ENCODE data around the gene SEMG2. TPM values are rescaled to one million over a fixed set of nuclear protein-coding genes. Genes with fewer than 3 reads are reported as not detected.

The SEMG2 gene, protein sequence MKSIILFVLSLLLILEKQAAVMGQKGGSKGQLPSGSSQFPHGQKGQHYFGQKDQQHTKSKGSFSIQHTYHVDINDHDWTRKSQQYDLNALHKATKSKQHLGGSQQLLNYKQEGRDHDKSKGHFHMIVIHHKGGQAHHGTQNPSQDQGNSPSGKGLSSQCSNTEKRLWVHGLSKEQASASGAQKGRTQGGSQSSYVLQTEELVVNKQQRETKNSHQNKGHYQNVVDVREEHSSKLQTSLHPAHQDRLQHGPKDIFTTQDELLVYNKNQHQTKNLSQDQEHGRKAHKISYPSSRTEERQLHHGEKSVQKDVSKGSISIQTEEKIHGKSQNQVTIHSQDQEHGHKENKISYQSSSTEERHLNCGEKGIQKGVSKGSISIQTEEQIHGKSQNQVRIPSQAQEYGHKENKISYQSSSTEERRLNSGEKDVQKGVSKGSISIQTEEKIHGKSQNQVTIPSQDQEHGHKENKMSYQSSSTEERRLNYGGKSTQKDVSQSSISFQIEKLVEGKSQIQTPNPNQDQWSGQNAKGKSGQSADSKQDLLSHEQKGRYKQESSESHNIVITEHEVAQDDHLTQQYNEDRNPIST
- total RNA-seq, result not detected

DNA sequence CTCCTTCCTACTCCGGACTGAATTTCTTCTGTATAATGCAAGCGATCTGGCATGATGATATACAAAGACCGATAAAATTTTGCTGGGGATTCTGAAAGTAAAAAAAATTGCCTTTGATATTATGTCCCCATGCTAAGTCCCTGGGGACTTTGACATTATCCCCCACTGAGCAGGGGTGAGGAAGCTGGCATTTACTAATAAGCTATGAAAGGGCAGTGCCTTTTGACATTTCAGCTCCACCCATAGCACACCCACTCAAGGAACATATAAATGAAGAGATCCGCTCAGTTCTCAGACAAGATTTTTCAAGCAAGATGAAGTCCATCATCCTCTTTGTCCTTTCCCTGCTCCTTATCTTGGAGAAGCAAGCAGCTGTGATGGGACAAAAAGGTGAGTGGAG is at the start of gene SEMG2:
Gene SEMG2 (plus strand): TSS at position 298 of the 400 bp plus-strand sequence. CDS start 17 bp downstream, at position 315.
- POLR2A ChIA-PET, result no interaction called here
- Mint-ChIP-seq H3K4me1 (no peaks in the 10 kb centered on the region), H3K36me3 (ENCODE audit: low read depth) (no peaks in the 10 kb centered on the region), H3K27me3 (peaks cover 47% of the 10 kb centered on the region), H3K9me3 (no peaks in the 10 kb centered on the region), H3K4me3 (no peak within 1 kb of the TSS), H3K27ac (no peak within 1 kb of the TSS)
- CTCF ChIA-PET, result interaction anchor here (0.6 kb wide), 1 partner anchor 714 kb away, joined by 4 read pairs; no protein-coding TSS in a partner anchor
- no peak for DNase-seq

DNA sequence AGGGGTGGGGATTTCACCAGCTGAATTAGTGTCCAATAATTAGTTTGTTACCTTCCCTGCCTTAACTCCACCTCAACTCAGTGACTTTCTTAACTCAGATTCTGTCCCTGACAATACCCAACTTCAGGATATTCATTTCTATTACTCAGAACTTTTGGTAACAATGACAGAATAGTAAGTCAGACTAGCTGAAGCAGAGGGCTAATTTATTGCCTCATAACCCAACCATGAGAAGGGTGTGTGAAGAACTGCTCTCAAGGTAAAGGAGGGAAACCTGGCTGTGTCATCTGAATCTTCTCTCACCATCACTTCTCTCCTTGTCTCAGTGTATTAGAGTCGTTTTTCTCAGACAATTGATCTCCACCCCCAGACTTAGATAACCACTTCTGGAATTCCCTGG is 47.7 kb upstream of the SEMG2 start:
- Mint-ChIP-seq H3K36me3 (ENCODE audit: low read depth) (no peaks in the 10 kb centered on the region), H3K27me3 (peaks cover 18% of the 10 kb centered on the region), H3K9me3 (no peaks in the 10 kb centered on the region), H3K4me3 (no peak overlapping the region), H3K27ac (no peak overlapping the region), H3K4me1 (no peaks in the 10 kb centered on the region)
- DNase-seq, result no peak
- ChIA-PET POLR2A (no interaction called here), CTCF (no interaction called here)

DNA sequence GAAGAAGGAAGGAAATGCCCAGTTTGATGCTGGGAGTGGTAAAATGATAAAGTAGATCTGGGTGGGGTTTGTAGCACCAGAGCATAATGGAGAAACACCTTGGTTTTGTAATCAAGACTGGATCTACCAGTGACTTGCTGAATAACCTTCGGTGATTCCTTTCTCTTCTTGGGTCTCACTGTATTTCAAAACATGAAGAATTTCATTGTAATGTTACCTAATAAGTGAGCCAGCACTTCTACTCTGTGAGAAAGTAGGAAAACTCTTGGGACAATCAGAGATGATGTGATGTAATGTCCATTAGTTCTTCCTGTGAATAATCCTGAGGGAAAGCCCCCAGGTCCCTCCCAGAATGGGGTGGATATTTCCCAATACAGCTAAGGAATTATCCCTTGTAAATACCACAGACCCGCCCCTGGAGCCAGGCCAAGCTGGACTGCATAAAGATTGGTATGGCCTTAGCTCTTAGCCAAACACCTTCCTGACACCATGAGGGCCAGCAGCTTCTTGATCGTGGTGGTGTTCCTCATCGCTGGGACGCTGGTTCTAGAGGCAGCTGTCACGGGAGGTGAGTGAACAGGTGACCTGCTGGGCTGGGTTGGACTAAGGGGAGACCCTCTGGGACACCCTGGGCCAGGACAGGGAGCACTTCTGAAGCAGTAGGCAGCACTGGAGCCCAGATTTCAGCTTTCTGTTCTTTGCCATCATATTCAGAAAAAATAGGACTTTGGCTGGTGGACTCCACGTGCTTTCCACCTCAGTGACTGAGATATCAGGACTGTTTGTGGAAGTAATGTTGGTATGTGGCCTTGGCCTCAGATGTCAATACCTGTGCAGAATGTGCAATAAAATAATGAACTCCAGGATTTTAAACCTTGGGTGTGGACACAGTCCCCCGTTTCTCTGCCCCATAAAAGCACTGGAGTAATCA is 46.5 kb upstream of the SEMG2 start, which contains the start of gene PI3:
Gene PI3 (plus strand): TSS at position 469 of the 931 bp plus-strand sequence. CDS start 21 bp downstream, at position 490.
- peaks cover 3% of the 10 kb centered on the region for H3K4me1 Mint-ChIP-seq
- DNase-seq, result no peak
- ChIA-PET POLR2A (no interaction called here), CTCF (no interaction called here)
- no peak within 1 kb of the TSS for H3K4me3 Mint-ChIP-seq
- no peak within 1 kb of the TSS for H3K27ac Mint-ChIP-seq
- H3K36me3 Mint-ChIP-seq (ENCODE audit: low read depth), result no peaks in the 10 kb centered on the region
- peaks cover 15% of the 10 kb centered on the region for H3K27me3 Mint-ChIP-seq
- H3K9me3 Mint-ChIP-seq, result no peaks in the 10 kb centered on the region

DNA sequence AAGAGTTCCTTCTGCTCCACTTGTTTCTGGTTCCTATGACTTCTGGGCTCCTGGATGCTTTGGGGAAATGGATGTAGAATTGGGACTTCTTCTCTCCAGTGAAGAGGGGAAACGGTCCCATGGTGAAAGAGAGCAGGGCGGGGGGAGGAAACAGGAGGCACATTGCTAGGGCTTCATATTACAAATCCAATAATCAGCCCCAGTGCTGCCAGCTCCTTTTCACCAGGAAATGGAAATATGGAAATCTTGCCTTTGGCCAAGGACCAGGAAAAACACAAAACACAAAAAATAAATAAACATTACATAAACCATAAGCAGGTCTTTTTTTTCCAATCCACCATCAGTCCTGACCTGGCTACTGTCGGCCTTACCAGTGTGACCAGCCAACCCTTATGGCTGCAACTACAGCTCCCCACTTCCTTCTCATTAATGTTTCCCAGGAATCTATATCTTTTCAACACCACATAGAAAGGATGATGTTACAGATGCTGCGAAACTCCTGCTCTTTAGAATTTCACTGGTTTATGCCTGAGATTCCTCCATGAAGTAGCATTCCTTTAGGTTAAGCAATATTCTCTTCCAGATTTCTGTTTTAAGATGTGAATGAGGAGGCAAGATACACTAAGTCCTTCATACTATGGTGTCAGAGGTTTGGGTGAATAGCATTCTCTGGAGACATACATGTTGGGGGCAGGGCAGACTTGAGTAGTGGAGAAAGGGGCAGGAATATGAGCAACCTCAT is 44.5 kb upstream of the SEMG2 start:
- peaks cover 8% of the 10 kb centered on the region for H3K27me3 Mint-ChIP-seq
- POLR2A ChIA-PET, result no interaction called here
- no peak overlapping the region for H3K27ac Mint-ChIP-seq
- no peak for DNase-seq
- H3K36me3 Mint-ChIP-seq (ENCODE audit: low read depth), result no peaks in the 10 kb centered on the region
- H3K4me1 Mint-ChIP-seq, result peaks cover 8% of the 10 kb centered on the region
- no peaks in the 10 kb centered on the region for H3K9me3 Mint-ChIP-seq
- CTCF ChIA-PET, result no interaction called here
- no peak overlapping the region for H3K4me3 Mint-ChIP-seq

DNA sequence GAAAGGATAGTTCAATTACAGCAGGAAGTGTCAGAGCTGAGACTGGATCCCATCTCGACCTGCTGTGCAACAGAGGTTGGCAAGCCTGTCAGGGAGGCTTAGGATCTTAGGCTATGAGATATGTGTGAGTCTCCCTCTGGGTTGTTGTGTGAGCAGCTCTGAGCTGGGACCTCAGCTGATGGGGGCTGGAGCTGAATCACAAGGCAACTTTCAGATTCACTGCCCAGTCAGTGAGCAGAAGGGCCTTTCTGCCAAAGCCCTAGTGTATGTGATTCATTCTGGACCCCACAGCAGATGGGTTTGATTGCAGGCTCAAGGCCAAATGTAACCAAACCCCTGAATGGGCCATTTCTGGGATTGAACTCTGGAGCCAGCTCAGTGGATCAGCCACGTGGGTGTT is 42.0 kb upstream of the SEMG2 start:
- H3K27me3 Mint-ChIP-seq, result peaks cover 6% of the 10 kb centered on the region
- CTCF ChIA-PET, result no interaction called here

DNA sequence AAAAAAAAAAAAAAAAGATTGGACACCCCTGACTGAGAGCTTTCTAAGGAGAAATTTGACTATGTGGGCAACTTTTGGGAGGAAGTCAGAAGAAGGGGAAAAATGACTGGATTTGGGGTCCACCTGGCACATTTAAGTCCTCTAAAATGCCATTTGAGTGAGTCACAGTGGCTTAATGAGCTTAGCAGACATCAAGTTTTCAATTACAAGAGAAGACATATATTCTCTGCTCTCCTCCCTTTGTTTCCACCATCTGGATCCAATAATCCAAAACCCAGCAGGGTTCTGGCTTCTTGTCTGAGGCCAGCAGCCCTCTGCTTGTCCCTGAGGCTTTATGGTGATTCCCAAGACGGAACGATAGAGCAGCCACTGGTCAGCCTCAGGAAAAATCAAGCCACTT is 39.5 kb upstream of the SEMG2 start:
- H3K27me3 Mint-ChIP-seq, result peaks cover 10% of the 10 kb centered on the region
- no peak overlapping the region for H3K27ac Mint-ChIP-seq
- no peaks in the 10 kb centered on the region for H3K9me3 Mint-ChIP-seq
- DNase-seq, result no peak
- peaks cover 8% of the 10 kb centered on the region for H3K4me1 Mint-ChIP-seq
- H3K36me3 Mint-ChIP-seq (ENCODE audit: low read depth), result no peaks in the 10 kb centered on the region
- ChIA-PET CTCF (interaction anchor here (0.7 kb wide), 1 partner anchor 64 kb away, joined by 5 read pairs; no protein-coding TSS in a partner anchor), POLR2A (no interaction called here)
- H3K4me3 Mint-ChIP-seq, result no peak overlapping the region

More for the DNA sequence above, 42.0 kb upstream of the SEMG2 start:
- POLR2A ChIA-PET, result no interaction called here
- Mint-ChIP-seq H3K36me3 (ENCODE audit: low read depth) (no peaks in the 10 kb centered on the region), H3K4me1 (peaks cover 8% of the 10 kb centered on the region), H3K9me3 (no peaks in the 10 kb centered on the region), H3K27ac (no peak overlapping the region), H3K4me3 (no peak overlapping the region)
- no peak for DNase-seq

DNA sequence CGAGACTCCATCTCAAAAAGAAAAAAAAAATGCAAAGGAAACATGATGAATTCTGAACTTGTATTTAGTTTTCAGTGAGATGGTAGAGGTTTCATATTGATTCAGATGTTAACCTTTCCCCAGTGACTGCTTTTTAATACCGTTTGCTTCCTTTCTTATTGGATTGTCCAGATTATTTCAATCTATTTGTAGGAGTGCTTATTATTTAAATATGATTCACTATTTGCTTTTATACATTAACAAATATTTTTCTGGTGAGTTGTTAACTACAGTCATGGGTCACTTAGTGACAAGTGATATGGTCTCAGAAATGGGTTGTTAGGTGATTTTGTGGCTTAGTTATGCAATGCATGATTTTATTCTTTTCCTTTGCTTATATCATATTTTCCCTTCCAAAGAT is 38.1 kb upstream of the SEMG2 start:
- Mint-ChIP-seq H3K36me3 (ENCODE audit: low read depth) (no peaks in the 10 kb centered on the region), H3K27ac (no peak overlapping the region), H3K4me3 (no peak overlapping the region), H3K27me3 (peaks cover 9% of the 10 kb centered on the region), H3K9me3 (no peaks in the 10 kb centered on the region), H3K4me1 (peaks cover 8% of the 10 kb centered on the region)
- ChIA-PET POLR2A (no interaction called here), CTCF (no interaction called here)
- DNase-seq, result no peak

DNA sequence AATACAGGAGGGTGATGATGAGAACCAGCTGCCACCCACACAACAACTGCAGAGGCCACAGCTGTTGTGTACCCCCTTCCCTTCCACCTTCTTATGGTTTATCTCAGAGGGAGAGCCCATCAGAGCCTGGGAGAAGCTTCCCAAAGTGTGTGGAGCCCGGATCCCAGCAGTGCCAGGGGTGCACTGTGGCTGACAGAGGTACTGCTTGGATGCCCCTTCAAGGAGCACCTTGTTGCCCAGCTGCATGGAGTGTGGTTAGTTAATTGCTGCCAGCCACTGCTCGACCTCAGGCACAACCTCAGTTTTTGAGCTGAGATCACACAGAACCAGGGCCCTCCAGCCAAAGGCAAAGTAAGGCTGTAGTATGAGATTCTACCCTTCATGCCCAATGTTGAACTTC is 33.5 kb upstream of the SEMG2 start:
- POLR2A ChIA-PET, result no interaction called here
- Mint-ChIP-seq H3K27ac (no peak overlapping the region), H3K9me3 (no peaks in the 10 kb centered on the region), H3K36me3 (ENCODE audit: low read depth) (no peaks in the 10 kb centered on the region), H3K4me3 (no peak overlapping the region), H3K27me3 (peaks cover 17% of the 10 kb centered on the region), H3K4me1 (no peaks in the 10 kb centered on the region)
- no peak for DNase-seq
- CTCF ChIA-PET, result no interaction called here

DNA sequence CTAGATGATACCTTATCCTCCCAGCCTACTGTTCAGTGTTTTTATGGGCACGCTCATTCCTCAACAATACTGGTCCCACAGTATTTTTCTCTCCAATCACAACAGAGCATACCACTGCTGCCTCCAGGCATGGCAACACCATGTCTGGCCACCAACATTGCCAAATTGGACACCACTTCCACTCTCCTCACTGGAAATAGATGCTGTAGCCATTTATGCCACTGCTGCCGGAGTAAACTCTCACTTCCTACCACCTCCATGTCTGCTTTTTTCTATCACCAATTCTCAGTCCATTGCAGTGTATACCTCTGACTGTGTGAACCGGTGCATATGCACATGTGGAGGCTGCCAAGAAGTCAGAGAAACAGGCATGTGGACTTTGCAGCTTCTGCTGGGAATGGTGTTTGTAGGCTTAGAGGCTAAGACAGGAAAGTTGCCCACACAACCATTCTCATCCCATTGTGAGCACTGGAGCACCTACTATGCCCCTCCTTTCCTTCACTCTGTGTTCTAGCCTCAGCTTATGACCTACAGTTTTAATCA is 32.0 kb upstream of the SEMG2 start:
- no peak for DNase-seq
- POLR2A ChIA-PET, result no interaction called here
- CTCF ChIA-PET, result no interaction called here
- Mint-ChIP-seq H3K4me3 (no peak overlapping the region), H3K36me3 (ENCODE audit: low read depth) (no peaks in the 10 kb centered on the region), H3K9me3 (no peaks in the 10 kb centered on the region), H3K27ac (no peak overlapping the region), H3K27me3 (peaks cover 23% of the 10 kb centered on the region), H3K4me1 (no peaks in the 10 kb centered on the region)

DNA sequence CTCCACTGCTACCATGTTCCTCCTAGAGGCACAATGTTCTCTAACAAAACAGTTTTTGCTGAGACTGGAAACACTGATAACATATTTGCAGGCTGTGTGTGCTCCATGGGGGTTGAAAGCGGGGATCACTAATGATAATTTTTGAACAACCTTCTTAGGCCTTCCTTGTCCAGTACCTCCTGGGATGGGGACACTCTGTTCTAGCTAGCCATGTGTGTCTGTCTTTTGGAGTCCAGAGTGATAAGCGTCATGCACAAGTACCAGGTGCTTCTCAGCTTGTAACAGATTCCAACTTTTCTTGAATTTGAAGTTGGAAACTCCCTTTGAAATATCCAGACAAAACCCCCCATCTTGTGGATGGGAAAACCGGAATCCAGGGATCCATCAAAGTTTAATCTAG is 31.3 kb upstream of the SEMG2 start:
- Mint-ChIP-seq H3K9me3 (no peaks in the 10 kb centered on the region), H3K4me1 (no peaks in the 10 kb centered on the region), H3K27ac (no peak overlapping the region), H3K36me3 (ENCODE audit: low read depth) (no peaks in the 10 kb centered on the region), H3K27me3 (peaks cover 24% of the 10 kb centered on the region), H3K4me3 (no peak overlapping the region)
- ChIA-PET POLR2A (no interaction called here), CTCF (no interaction called here)
- DNase-seq, result no peak

DNA sequence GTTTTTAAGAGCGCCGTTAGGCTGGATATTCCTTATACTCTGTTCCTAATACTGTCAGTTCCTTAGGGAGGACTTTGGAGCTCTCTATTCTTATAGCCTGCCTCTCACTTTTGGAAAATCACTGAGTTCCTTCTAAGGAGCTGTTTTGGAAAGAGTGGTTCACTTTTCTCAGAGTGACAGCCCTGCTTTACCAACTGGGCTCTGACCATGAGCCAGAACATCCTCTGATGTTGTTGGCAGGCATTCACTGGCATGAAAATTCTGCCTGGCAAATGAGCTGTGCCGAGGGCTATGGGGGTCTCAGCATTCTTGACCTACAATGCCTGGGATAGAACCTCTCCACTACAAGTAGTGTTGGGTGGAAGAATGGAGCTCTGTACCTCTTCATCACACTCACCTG is 29.2 kb upstream of the SEMG2 start:
- no peaks in the 10 kb centered on the region for H3K36me3 Mint-ChIP-seq (ENCODE audit: low read depth)
- no peak for DNase-seq
- no peaks in the 10 kb centered on the region for H3K4me1 Mint-ChIP-seq
- H3K27me3 Mint-ChIP-seq, result peaks cover 20% of the 10 kb centered on the region
- no peaks in the 10 kb centered on the region for H3K9me3 Mint-ChIP-seq
- no peak overlapping the region for H3K27ac Mint-ChIP-seq
- ChIA-PET CTCF (no interaction called here), POLR2A (no interaction called here)
- no peak overlapping the region for H3K4me3 Mint-ChIP-seq

DNA sequence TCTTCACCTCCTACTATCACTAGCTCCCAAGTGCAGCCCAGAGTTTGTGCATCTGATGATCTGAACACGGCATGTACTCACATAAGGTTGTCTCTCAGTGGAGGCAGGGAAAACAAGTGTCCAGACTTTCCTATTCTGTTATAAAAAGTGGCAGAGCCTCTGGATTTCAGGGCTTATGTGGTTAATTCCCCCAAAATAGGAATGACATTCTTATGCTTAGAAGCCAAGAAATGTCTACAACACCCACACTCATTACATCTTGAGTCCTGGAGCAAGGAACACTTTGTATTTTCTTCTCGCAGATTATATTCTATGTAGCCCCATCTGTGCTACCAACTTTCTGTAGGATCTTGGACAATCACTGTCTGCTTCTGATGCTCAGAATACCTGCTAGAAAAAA is 27.8 kb upstream of the SEMG2 start:
- ChIA-PET CTCF (no interaction called here), POLR2A (no interaction called here)
- H3K27ac Mint-ChIP-seq, result no peak overlapping the region

DNA sequence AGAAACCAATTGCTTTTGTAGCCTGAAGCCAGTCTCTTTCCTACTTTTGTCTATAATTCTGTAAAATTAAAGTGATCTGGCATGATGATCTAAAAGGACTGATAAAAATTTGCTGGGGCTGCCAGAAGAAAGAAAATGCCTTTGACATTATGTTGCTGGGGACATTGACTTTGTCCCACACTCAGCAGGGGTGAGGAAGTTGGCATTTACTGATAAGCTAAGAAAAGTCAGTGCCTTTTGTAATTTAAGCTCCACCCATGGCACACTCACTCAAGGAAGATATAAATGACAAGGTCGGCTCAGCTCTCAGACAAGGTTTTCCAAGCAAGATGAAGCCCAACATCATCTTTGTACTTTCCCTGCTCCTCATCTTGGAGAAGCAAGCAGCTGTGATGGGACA is 14.4 kb upstream of the SEMG2 start, which contains the start of gene SEMG1:
Gene SEMG1 (plus strand): TSS at position 309 of the 400 bp plus-strand sequence. CDS start 21 bp downstream, at position 330.
- no peaks in the 10 kb centered on the region for H3K9me3 Mint-ChIP-seq
- no peaks in the 10 kb centered on the region for H3K4me1 Mint-ChIP-seq
- H3K4me3 Mint-ChIP-seq, result no peak within 1 kb of the TSS
- ChIA-PET CTCF (no interaction called here), POLR2A (no interaction called here)
- DNase-seq, result no peak
- H3K27me3 Mint-ChIP-seq, result peaks cover 28% of the 10 kb centered on the region
- no peak within 1 kb of the TSS for H3K27ac Mint-ChIP-seq
- no peaks in the 10 kb centered on the region for H3K36me3 Mint-ChIP-seq (ENCODE audit: low read depth)

More for the DNA sequence above, 27.8 kb upstream of the SEMG2 start:
- Mint-ChIP-seq H3K36me3 (ENCODE audit: low read depth) (no peaks in the 10 kb centered on the region), H3K9me3 (no peaks in the 10 kb centered on the region), H3K27me3 (peaks cover 22% of the 10 kb centered on the region), H3K4me1 (no peaks in the 10 kb centered on the region), H3K4me3 (no peak overlapping the region)
- DNase-seq, result no peak
